Measurements from ENCODE around the gene IMP4.
"Not testable (repeated sequence)": the region's sequence is repeated elsewhere in the genome, so short reads cannot be mapped to it uniquely, and the experiment has no call there.

IMP4 gene

GRCh38 chr2:130342533-130343275 is at the start of gene IMP4:
Gene IMP4, plus strand, starts transcription at chr2:130342897. Its CDS starts 36 bp downstream, at chr2:130342933.
- DNase-seq = peak; percentile 98

- DNase-seq = no peak
These were observed 42.3 kb upstream of the IMP4 start for GRCh38 chr2:130300258-130300969.

GRCh38 chr2:130300970-130301348 is 41.7 kb upstream of the IMP4 start:
- no peak for DNase-seq

GRCh38 chr2:130302164-130302886 is 40.4 kb upstream of the IMP4 start:
- DNase-seq = no peak

GRCh38 chr2:130303169-130303568 is 39.5 kb upstream of the IMP4 start:
- no peak for DNase-seq

- no peak for DNase-seq
These were observed 38.0 kb upstream of the IMP4 start for GRCh38 chr2:130304726-130305125.

- DNase-seq = no peak
These were observed 34.8 kb upstream of the IMP4 start for GRCh38 chr2:130307850-130308249.

GRCh38 chr2:130310881-130311280 is 31.8 kb upstream of the IMP4 start:
- DNase-seq = no peak

- DNase-seq = no peak
These were observed 28.8 kb upstream of the IMP4 start for GRCh38 chr2:130313812-130314334.

GRCh38 chr2:130314377-130314776 is 28.3 kb upstream of the IMP4 start:
- DNase-seq = no peak

- DNase-seq = no peak
These were observed 26.1 kb upstream of the IMP4 start for GRCh38 chr2:130316596-130316995.

- no peak for DNase-seq
These were observed 23.8 kb upstream of the IMP4 start for GRCh38 chr2:130318906-130319305.

- no peak for DNase-seq
These were observed 23.2 kb upstream of the IMP4 start for GRCh38 chr2:130319536-130319935.

- no peak for DNase-seq
These were observed 14.8 kb upstream of the IMP4 start for GRCh38 chr2:130327703-130328527.

GRCh38 chr2:130328710-130329109 is 14.0 kb upstream of the IMP4 start:
- no peak for DNase-seq

- DNase-seq = peak; percentile 89
These were observed 10.2 kb upstream of the IMP4 start for GRCh38 chr2:130332271-130333073.

GRCh38 chr2:130333253-130333652 is 9.4 kb upstream of the IMP4 start:
- not testable (repeated sequence) for DNase-seq

- no peak for DNase-seq
These were observed 8.7 kb upstream of the IMP4 start for GRCh38 chr2:130334026-130334425.

- no peak for DNase-seq
These were observed 7.5 kb upstream of the IMP4 start for GRCh38 chr2:130335226-130335625.

- no peak for DNase-seq
These were observed 6.4 kb upstream of the IMP4 start for GRCh38 chr2:130336150-130336876.

Data from activated effector memory CD4-positive, alpha-beta T cell treated with anti-CD3 and anti-CD28 coated beads, Interleukin-2, amount 50 U/mL, for 16 hours (primary cell).